ENCODE data around the gene PRELID2. TPM values are rescaled to one million over a fixed set of nuclear protein-coding genes. Genes with fewer than 3 reads are reported as not detected.

Gene PRELID2
- total RNA-seq, 4 donors from 2014 or later = 23.9 to 143 (median 106) TPM

DNA sequence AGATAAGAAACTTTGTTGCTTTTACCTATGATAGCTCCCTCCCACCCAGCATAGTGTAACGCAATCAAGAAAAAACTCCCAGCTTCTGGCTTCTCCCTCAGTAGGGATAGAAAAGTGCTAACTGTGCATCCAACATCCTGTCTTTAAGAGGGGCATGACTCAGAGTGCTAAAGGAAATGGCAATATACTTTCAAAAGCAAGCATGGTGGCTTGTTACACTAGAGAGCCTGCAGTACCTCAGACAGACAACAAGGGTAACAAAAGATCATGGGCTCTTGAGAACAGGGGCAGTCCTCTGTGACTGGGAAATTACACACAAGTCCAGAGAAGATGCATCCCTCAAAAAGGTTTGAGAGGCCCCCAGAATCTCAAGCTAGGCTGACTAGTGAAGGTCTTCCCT, 37.8 kb downstream of the PRELID2 start:
- 96% methylated on average over 1 of the region's 1 CpG; no CpG with 5 or more reads in 1 of the 2 donors for WGBS, 2 donors (ENCODE audit: low coverage in 1 of 2)
- Histone ChIP-seq H3K4me3 (no peak overlapping the region), H3K9me3 (no peaks in the 10 kb centered on the region), H3K36me3 (peaks cover 0 to 9% (median 0%) of the 10 kb centered on the region in 4 donors), H3K27me3 (no peaks in the 10 kb centered on the region), H3K27ac (no peak overlapping the region), H3K4me1 (no peaks in the 10 kb centered on the region)
- DNase-seq = no peak
- no peak for TF ChIP-seq POLR2AphosphoS5 (IDR thresholded peaks at IDR 0.05)
- TF ChIP-seq POLR2A (IDR thresholded peaks at IDR 0.05) = no peak
- TF ChIP-seq, protein P1, sequence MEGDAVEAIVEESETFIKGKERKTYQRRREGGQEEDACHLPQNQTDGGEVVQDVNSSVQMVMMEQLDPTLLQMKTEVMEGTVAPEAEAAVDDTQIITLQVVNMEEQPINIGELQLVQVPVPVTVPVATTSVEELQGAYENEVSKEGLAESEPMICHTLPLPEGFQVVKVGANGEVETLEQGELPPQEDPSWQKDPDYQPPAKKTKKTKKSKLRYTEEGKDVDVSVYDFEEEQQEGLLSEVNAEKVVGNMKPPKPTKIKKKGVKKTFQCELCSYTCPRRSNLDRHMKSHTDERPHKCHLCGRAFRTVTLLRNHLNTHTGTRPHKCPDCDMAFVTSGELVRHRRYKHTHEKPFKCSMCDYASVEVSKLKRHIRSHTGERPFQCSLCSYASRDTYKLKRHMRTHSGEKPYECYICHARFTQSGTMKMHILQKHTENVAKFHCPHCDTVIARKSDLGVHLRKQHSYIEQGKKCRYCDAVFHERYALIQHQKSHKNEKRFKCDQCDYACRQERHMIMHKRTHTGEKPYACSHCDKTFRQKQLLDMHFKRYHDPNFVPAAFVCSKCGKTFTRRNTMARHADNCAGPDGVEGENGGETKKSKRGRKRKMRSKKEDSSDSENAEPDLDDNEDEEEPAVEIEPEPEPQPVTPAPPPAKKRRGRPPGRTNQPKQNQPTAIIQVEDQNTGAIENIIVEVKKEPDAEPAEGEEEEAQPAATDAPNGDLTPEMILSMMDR (IDR thresholded peaks at IDR 0.05) = no peak
- no peak for TF ChIP-seq EP300 (IDR thresholded peaks at IDR 0.05; ENCODE audit: low read depth)
- intact Hi-C loops (cut with DNase I; ENCODE audit: low total_unique reads) (no loop called here), in situ Hi-C loops (cut with MboI; ENCODE audit: low pct_ligation_motif_present in 1 of 4, low pct_unique_long_range_greater_than_20kb in 1 of 4, low sequenced_read_pairs in 3 of 4) (no loop called here)

DNA sequence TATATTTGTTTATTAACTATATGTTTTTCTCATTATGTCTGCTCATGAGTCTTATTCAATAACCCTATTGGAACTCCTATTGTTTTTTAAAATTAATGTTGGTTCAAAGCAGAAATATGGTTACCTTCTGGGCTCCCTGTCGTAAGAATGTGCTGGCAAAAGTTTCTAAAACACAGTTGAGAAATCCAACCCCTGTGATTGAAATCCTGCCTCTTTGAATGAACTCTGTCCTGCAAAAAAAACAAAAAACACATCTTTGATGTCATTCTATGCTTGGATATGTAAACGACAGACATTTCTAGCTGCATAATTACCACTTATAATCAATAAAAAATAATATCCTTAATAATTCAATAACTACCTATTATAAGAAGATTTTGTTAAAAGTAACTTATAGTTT, 38.8 kb downstream of the PRELID2 start:
- Histone ChIP-seq H3K9me3 (no peaks in the 10 kb centered on the region), H3K27ac (no peak overlapping the region), H3K4me3 (no peak overlapping the region), H3K27me3 (no peaks in the 10 kb centered on the region), H3K36me3 (peaks cover 0 to 9% (median 0%) of the 10 kb centered on the region in 4 donors), H3K4me1 (no peaks in the 10 kb centered on the region)
- TF ChIP-seq, protein P1 (IDR thresholded peaks at IDR 0.05) = no peak
- no peak for TF ChIP-seq POLR2A (IDR thresholded peaks at IDR 0.05)
- no peak for TF ChIP-seq EP300 (IDR thresholded peaks at IDR 0.05; ENCODE audit: low read depth)
- no peak for TF ChIP-seq POLR2AphosphoS5 (IDR thresholded peaks at IDR 0.05)
- DNase-seq = no peak
- in situ Hi-C loops (cut with MboI; ENCODE audit: low pct_ligation_motif_present in 1 of 4, low pct_unique_long_range_greater_than_20kb in 1 of 4, low sequenced_read_pairs in 3 of 4) = no loop called here
- intact Hi-C loops (cut with DNase I; ENCODE audit: low total_unique reads) = no loop called here
- 90 to 100% methylated on average over 2 of the region's 2 CpGs for WGBS, 2 donors (ENCODE audit: low coverage in 1 of 2)

DNA sequence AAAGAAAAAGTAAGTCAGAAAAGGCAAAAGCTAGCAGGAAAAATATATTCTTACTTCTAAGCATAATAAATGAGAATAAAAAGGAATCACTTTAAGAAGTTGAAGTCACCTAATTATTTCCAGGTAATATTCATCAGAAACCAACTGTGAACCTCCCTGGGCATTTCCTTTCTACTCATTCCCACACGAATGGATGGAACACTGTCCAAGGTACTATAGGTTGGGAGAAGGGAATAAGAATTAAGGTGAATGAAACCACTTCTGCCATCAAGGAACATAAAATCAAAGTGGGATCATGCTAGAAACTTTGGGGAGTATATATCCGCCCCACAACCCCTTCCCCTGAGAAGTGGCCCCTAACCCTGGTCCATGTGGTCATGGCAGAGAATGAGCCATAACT, 41.6 kb downstream of the PRELID2 start:
- 71 to 72% methylated on average over 2 of the region's 2 CpGs for WGBS, 2 donors (ENCODE audit: low coverage in 1 of 2)
- Histone ChIP-seq H3K9me3 (no peaks in the 10 kb centered on the region), H3K27me3 (no peaks in the 10 kb centered on the region), H3K4me1 (no peaks in the 10 kb centered on the region), H3K4me3 (no peak overlapping the region), H3K27ac (no peak overlapping the region), H3K36me3 (peaks cover 0 to 9% (median 3%) of the 10 kb centered on the region in 4 donors)
- in situ Hi-C loops (cut with MboI; ENCODE audit: low pct_ligation_motif_present in 1 of 4, low pct_unique_long_range_greater_than_20kb in 1 of 4, low sequenced_read_pairs in 3 of 4) = no loop called here
- no peak for DNase-seq
- TF ChIP-seq EP300 (IDR thresholded peaks at IDR 0.05; ENCODE audit: low read depth) (no peak), POLR2A (IDR thresholded peaks at IDR 0.05) (no peak), POLR2AphosphoS5 (IDR thresholded peaks at IDR 0.05) (no peak)
- TF ChIP-seq, protein P1 (IDR thresholded peaks at IDR 0.05) = no peak
- intact Hi-C loops (cut with DNase I; ENCODE audit: low total_unique reads) = no loop called here

DNA sequence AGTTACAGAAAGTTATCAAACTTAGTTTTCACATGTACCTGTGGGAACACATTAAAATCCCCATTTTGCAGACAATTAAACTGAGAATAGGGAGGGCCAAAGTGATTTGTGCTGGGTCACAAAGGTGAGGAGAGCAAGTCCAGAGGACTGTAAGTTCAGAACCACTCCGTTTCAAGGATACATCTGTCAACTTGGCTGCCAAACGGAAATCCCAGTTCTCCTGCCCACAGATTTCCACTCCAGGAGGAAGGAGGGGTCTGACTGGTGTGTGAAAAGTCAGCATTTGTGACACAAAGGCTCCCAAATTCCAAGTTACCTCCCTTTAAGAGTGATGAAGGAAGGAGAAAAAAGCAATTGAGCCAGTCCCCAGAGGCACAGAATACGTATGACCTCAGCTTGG, 42.3 kb downstream of the PRELID2 start:
- Histone ChIP-seq H3K36me3 (peaks cover 0 to 9% (median 3%) of the 10 kb centered on the region in 4 donors), H3K9me3 (no peaks in the 10 kb centered on the region), H3K4me3 (no peak overlapping the region), H3K27ac (no peak overlapping the region), H3K27me3 (no peaks in the 10 kb centered on the region), H3K4me1 (no peaks in the 10 kb centered on the region)
- no peak for TF ChIP-seq POLR2AphosphoS5 (IDR thresholded peaks at IDR 0.05)
- TF ChIP-seq, protein P1 (IDR thresholded peaks at IDR 0.05) = no peak
- TF ChIP-seq POLR2A (IDR thresholded peaks at IDR 0.05) = no peak
- TF ChIP-seq EP300 (IDR thresholded peaks at IDR 0.05; ENCODE audit: low read depth) = no peak
- intact Hi-C loops (cut with DNase I; ENCODE audit: low total_unique reads) = no loop called here
- whole genome bisulfite sequencing, 2 donors (ENCODE audit: low coverage in 1 of 2) = 69 to 80% methylated on average over 1 to 3 of the region's 3 CpGs
- no peak for DNase-seq
- in situ Hi-C loops (cut with MboI; ENCODE audit: low pct_ligation_motif_present in 1 of 4, low pct_unique_long_range_greater_than_20kb in 1 of 4, low sequenced_read_pairs in 3 of 4) = no loop called here

All from transverse colon (tissue), 4 donors.